AG10803 (cell line): ENCODE measurements around the gene MEOX2.

Experiments
- DNase-seq: peaks from one replicate; pipeline ENCODE4 v3.0.0; 2010; ENCODE audit warnings: low read depth
- H3K4me3 ChIP-seq: 2 replicates; pipeline ENCODE4 v1.5.1; 2011; ENCODE audit warnings: mild to moderate bottlenecking, low read length, control low read depth
- CTCF ChIP-seq: conservative IDR thresholded peaks from 2 replicates; pipeline ENCODE4 v1.5.1; 2011; ENCODE audit warnings: mild to moderate bottlenecking, low read length, control low read depth, inconsistent platforms

MEOX2 gene

GRCh38 chr7:15686295-15686956 is at the start of gene MEOX2:
MEOX2 (minus strand) TSS chr7:15686683; CDS start chr7:15686402, 281 bp downstream.
- DNase-seq = peak; percentile 39
- H3K4me3 ChIP-seq = peak within 1 kb of the TSS; percentile 36
- TF ChIP-seq CTCF = no peak

GRCh38 chr7:15729746-15730145 is 43.3 kb upstream of the MEOX2 start:
- no peak for DNase-seq
- no peak overlapping the region for H3K4me3 ChIP-seq
- no peak for TF ChIP-seq CTCF

- TF ChIP-seq CTCF = no peak
- DNase-seq = no peak
- H3K4me3 ChIP-seq = no peak overlapping the region
These were observed 38.6 kb upstream of the MEOX2 start for GRCh38 chr7:15725051-15725450.

- TF ChIP-seq CTCF = no peak
- H3K4me3 ChIP-seq = no peak overlapping the region
- peak; percentile 39 for DNase-seq
These were observed 37.4 kb upstream of the MEOX2 start for GRCh38 chr7:15723841-15724240.

- peak; percentile 50 for DNase-seq
- TF ChIP-seq CTCF = peak; percentile 91
- no peak overlapping the region for H3K4me3 ChIP-seq
These were observed 34.5 kb upstream of the MEOX2 start for GRCh38 chr7:15720849-15721471.

GRCh38 chr7:15719311-15719710 is 32.8 kb upstream of the MEOX2 start:
- peak; percentile 11 for DNase-seq
- no peak overlapping the region for H3K4me3 ChIP-seq
- TF ChIP-seq CTCF = no peak

GRCh38 chr7:15715435-15715834 is 29.0 kb upstream of the MEOX2 start:
- no peak for TF ChIP-seq CTCF
- H3K4me3 ChIP-seq = no peak overlapping the region
- no peak for DNase-seq
